Activated naive CD4-positive, alpha-beta T cell treated with anti-CD3 and anti-CD28 coated beads, Interleukin-2, amount 50 U/mL, for 72 hours (primary cell): ENCODE measurements around the gene ATP2C2. TPM values are rescaled to one million over a fixed set of nuclear protein-coding genes. Genes with fewer than 3 reads are reported as not detected.
A peak's percentile ranks its signal among the peaks of the same experiment; 100 is the strongest.

ENCODE experiments used
- ATAC-seq, 2 donors: fragments of 150-1000 bp; cut with Tn5 transposase; 2 replicates each; pipeline ENCODE4 v1.10.0; 2021; ENCODE audit warnings: mild to moderate bottlenecking in 2 of 2, moderate library complexity in 2 of 2
- DNase-seq, 2 donors: peaks; one replicate each; pipeline ENCODE4 v3.0.0; 2021 to 2022; ENCODE audit warnings: low spot score in 2 of 2
- H3K27ac Mint-ChIP-seq, 2 donors: one replicate each; pipeline ENCODE4 v1.8.0; 2022; ENCODE audit warnings: mild to moderate bottlenecking in 2 of 2, mixed read lengths in 2 of 2
- H3K36me3 Mint-ChIP-seq, 2 donors: one replicate each; pipeline ENCODE4 v1.8.0; 2022; ENCODE audit warnings: mixed read lengths in 2 of 2
- H3K9me3 Mint-ChIP-seq, 2 donors: one replicate each; pipeline ENCODE4 v1.8.0; 2022; ENCODE audit warnings: mixed read lengths in 2 of 2
- total RNA-seq, 2 donors: library from RNA; stranded (reverse); gene quantifications; one replicate each; pipeline ENCODE4 v1.2.3, GENCODE V29; 2022

Gene ATP2C2
- total RNA-seq, 2 donors from 2014 or later, result not detected

DNA sequence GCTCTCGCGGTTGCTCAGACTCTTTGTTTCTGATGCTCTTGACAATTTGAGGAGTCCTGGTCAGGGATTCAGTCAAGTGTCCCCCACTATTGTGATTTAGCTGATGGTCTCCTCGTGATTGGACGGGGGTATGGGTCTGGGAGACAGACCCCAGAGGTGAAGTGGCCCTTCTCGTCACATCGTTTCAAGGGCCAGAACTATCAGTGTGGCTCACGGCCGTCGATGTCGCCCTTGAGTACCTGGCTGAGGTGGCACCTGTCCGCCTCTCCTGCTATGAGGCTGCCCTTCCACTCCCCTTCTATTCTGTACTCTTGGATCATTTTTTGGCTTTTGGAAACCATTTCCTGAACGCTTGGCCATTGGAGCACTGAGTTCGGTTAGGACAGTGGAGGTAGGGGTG lies 143.5 kb downstream of the ATP2C2 start:
- ATAC-seq (no peak), DNase-seq (no peak)
- Mint-ChIP-seq H3K27ac (peak overlapping the region in 1 of 2 donors; percentile 31), H3K36me3 (peaks cover 0 to 17% of the 10 kb centered on the region in 2 donors), H3K9me3 (no peaks in the 10 kb centered on the region)

DNA sequence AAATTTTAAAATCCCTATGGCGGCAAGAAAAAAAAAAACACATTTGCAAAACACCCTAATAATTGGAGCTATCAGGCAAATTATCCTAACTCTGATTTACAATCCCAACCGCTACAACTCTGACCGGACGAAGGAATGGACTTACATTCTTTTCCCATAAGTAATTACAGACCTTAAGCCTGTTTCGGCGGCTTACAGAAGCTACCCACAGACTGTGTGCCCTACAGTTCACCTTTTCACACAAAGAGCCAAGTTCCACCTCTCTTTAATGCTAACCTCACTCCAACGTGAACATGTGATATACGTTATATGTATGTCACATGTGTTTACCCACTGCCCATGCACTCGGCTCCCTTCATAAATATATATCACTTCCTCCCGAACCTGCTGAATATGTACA lies 144.8 kb downstream of the ATP2C2 start:
- Mint-ChIP-seq H3K36me3 (peaks cover 0 to 17% of the 10 kb centered on the region in 2 donors), H3K27ac (peak overlapping the region; percentile 84 to 97), H3K9me3 (no peaks in the 10 kb centered on the region)
- DNase-seq, result no peak
- no peak for ATAC-seq

DNA sequence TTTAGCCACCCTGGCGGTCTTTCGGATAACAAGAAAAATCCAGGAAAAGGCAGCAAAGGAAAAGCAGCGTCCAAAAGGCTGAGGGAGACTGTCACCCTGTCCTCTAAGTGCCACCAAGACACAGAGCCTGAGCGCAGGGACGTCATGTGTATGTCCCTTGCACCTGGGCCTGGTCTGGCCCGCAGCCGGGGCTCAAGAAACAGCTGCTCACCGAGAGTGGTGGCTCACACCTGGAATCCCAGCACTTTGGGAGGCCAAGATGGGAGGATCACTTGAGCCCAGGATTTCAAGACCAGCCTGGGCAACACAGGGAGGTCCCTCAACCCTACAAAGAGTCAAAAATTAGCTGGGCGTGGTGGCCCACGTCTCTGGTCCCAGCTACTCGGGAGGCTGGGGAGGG lies 145.3 kb downstream of the ATP2C2 start:
- Mint-ChIP-seq H3K36me3 (peaks cover 0 to 17% of the 10 kb centered on the region in 2 donors), H3K27ac (peak overlapping the region; percentile 84 to 97), H3K9me3 (no peaks in the 10 kb centered on the region)
- DNase-seq (no peak), ATAC-seq (no peak)

Other genes with a start within 250 kb of the ATP2C2 start
- gene HSDL1, start 223.4 kb upstream of the ATP2C2 start, total RNA-seq, result 10 to 100 TPM; 11.2 to 11.8 TPM
- gene DNAAF1, start 223.2 kb upstream of the ATP2C2 start, total RNA-seq, result not detected
- gene TAF1C, start 181.5 kb upstream of the ATP2C2 start, total RNA-seq, result 10 to 100 TPM; 42.5 to 52.8 TPM
- gene ADAD2, start 177.4 kb upstream of the ATP2C2 start, total RNA-seq, result under 1 TPM in 1 of 2 donors, not detected in 1; 0.47 TPM
- gene KCNG4, start 128.5 kb upstream of the ATP2C2 start, total RNA-seq, result not detected
- not detected for gene WFDC1, start 73.7 kb upstream of the ATP2C2 start, total RNA-seq
- 10 to 100 TPM; 11.2 to 19.0 TPM for gene MEAK7, start 136.1 kb downstream of the ATP2C2 start, total RNA-seq
- gene COTL1, start 249.5 kb downstream of the ATP2C2 start, total RNA-seq, result 100 to 1,000 TPM; 277 to 583 TPM